Lower leg skin (tissue), 4 donors: Measurements from ENCODE around the gene MRAS. TPM values are rescaled to one million over a fixed set of nuclear protein-coding genes. Genes with fewer than 3 reads are reported as not detected.

Source experiments
- DNase-seq, 2 donors: peaks; one replicate each; pipeline ENCODE4 v3.0.0-alpha.2; 2019; ENCODE audit warnings: low spot score in 2 of 2
- H3K4me3 ChIP-seq: fragments of 200-600 bp; sonication (generic); 2 replicates; pipeline ENCODE4 v1.5.1; 2017; ENCODE audit warnings: mild to moderate bottlenecking, low read depth; ENCODE audit not compliant: poor library complexity, severe bottlenecking
- CTCF ChIP-seq, 3 donors: fragments of 450-650 bp; IDR thresholded peaks; one replicate each; pipeline ENCODE4 v1.5.1; 2016; ENCODE audit warnings: antibody characterized with exemption in 3 of 3, mild to moderate bottlenecking in 3 of 3, moderate library complexity in 2 of 3
- POLR2A ChIP-seq, 2 donors: fragments of 450-650 bp; IDR thresholded peaks; one replicate each; pipeline ENCODE4 v1.6.1; 2016 to 2017; ENCODE audit warnings: antibody characterized with exemption in 2 of 2, mild to moderate bottlenecking in 1 of 2, moderate library complexity in 1 of 2
- WGBS, 2 donors: methylation state at CpG; one replicate each; pipeline ENCODE4 v1.1.5; 2018; 5-methylcytosine and 5-hydroxymethylcytosine counted together
- intact Hi-C: fragments of 100-400 bp; cut with DNase I; formaldehyde crosslinking; loops from one replicate; pipeline ENCODE4 v1.15.0; 2023; ENCODE audit warnings: low total_unique reads
- total RNA-seq, 4 donors: library from RNA; depleted of rRNA; stranded (reverse); fragments of >200 nt; gene quantifications; one replicate each; pipeline ENCODE4 v1.1.0, GENCODE V29; 2016

The MRAS gene
- total RNA-seq, 4 donors from 2014 or later = 6.3 to 22.2 (median 10.3) TPM

- intact Hi-C loops = no loop called here
- no peak overlapping the region for H3K4me3 ChIP-seq
- no peak for DNase-seq
- TF ChIP-seq POLR2A (IDR thresholded peaks at IDR 0.05) (no peak), CTCF (IDR thresholded peaks at IDR 0.05) (no peak)
- 51 to 60% methylated on average over 5 of the region's 5 CpGs for WGBS, 2 donors
Observed at GRCh38 chr3:138442433-138442832, 94.1 kb downstream of the MRAS start.

GRCh38 chr3:138443091-138443490 is 94.7 kb downstream of the MRAS start:
- intact Hi-C loops = no loop called here
- TF ChIP-seq POLR2A (IDR thresholded peaks at IDR 0.05) (no peak), CTCF (IDR thresholded peaks at IDR 0.05) (no peak)
- no peak for DNase-seq
- H3K4me3 ChIP-seq = no peak overlapping the region
- 55 to 72% methylated on average over 2 of the region's 2 CpGs for WGBS, 2 donors

- no peak for DNase-seq
- 88 to 89% methylated on average over 13 to 14 of the region's 14 CpGs for WGBS, 2 donors
- TF ChIP-seq POLR2A (IDR thresholded peaks at IDR 0.05) = no peak
- TF ChIP-seq CTCF (IDR thresholded peaks at IDR 0.05) = no peak
- no peak overlapping the region for H3K4me3 ChIP-seq
- intact Hi-C loops = no loop called here
Observed at GRCh38 chr3:138443521-138444503, 95.4 kb downstream of the MRAS start.

GRCh38 chr3:138445236-138445635 is 96.9 kb downstream of the MRAS start:
- intact Hi-C loops = no loop called here
- 87 to 98% methylated on average over 7 of the region's 7 CpGs for WGBS, 2 donors

GRCh38 chr3:138445654-138446053 is 97.3 kb downstream of the MRAS start:
- DNase-seq = no peak
- no peak overlapping the region for H3K4me3 ChIP-seq
- intact Hi-C loops = no loop called here
- TF ChIP-seq CTCF (IDR thresholded peaks at IDR 0.05) = no peak
- TF ChIP-seq POLR2A (IDR thresholded peaks at IDR 0.05) = no peak
- WGBS, 2 donors = 93 to 94% methylated on average over 4 of the region's 4 CpGs

More at GRCh38 chr3:138445236-138445635, 96.9 kb downstream of the MRAS start:
- DNase-seq = no peak
- TF ChIP-seq POLR2A (IDR thresholded peaks at IDR 0.05) (no peak), CTCF (IDR thresholded peaks at IDR 0.05) (no peak)
- no peak overlapping the region for H3K4me3 ChIP-seq
